Upper lobe of right lung (tissue), 1 donor: ENCODE measurements around the gene SLC35C1. TPM values are rescaled to one million over a fixed set of nuclear protein-coding genes. Genes with fewer than 3 reads are reported as not detected.

Experiments
- ATAC-seq: fragments of 200-7000 bp; cut with Tn5 transposase; one replicate; pipeline ENCODE4 v1.9.1; 2020; ENCODE audit warnings: mild to moderate bottlenecking, moderate library complexity
- DNase-seq: peaks from one replicate; pipeline ENCODE4 v3.0.0-alpha.2; 2020
- H3K27ac ChIP-seq: fragments of 200-600 bp; one replicate; pipeline ENCODE4 v1.8.0; 2022
- H3K27me3 ChIP-seq: fragments of 200-600 bp; one replicate; pipeline ENCODE4 v1.8.0; 2022; ENCODE audit warnings: mild to moderate bottlenecking
- H3K36me3 ChIP-seq: fragments of 200-600 bp; one replicate; pipeline ENCODE4 v1.8.0; 2022
- H3K4me1 ChIP-seq: fragments of 200-600 bp; one replicate; pipeline ENCODE4 v1.8.0; 2022
- H3K4me3 ChIP-seq: fragments of 200-600 bp; one replicate; pipeline ENCODE4 v1.8.0; 2022; ENCODE audit warnings: mild to moderate bottlenecking
- H3K9me3 ChIP-seq: fragments of 200-600 bp; one replicate; pipeline ENCODE4 v1.8.0; 2022
- intact Hi-C: fragments of 100-400 bp; cut with DNase I; formaldehyde crosslinking; loops from one replicate; pipeline ENCODE4 v1.11.0; 2022
- total RNA-seq: library from RNA; stranded (reverse); fragmentation: NEBNext Ultra II Directional; extraction: Animal tissue kit (Norgen Biotek cat#: 25700); gene quantifications from one replicate; pipeline ENCODE4 v1.2.1, GENCODE V29; 2021
- TF ChIP-seq, protein P1 (sequence below): fragments of 200-600 bp; IDR thresholded peaks from one replicate; pipeline ENCODE4 v1.8.0; 2022; ENCODE audit warnings: antibody characterized with exemption
- donor health status: DM: no; HTN: yes; CAD: no; lungs with severe emphysema.

Gene SLC35C1
- total RNA-seq, 1 donor from 2014 or later = 25.1 TPM

GRCh38 chr11:45777127-45777969 lies 27.6 kb upstream of the SLC35C1 start:
- DNase-seq = no peak
- H3K36me3 ChIP-seq = no peaks in the 10 kb centered on the region
- intact Hi-C loops = no loop called here
- TF ChIP-seq, protein P1, sequence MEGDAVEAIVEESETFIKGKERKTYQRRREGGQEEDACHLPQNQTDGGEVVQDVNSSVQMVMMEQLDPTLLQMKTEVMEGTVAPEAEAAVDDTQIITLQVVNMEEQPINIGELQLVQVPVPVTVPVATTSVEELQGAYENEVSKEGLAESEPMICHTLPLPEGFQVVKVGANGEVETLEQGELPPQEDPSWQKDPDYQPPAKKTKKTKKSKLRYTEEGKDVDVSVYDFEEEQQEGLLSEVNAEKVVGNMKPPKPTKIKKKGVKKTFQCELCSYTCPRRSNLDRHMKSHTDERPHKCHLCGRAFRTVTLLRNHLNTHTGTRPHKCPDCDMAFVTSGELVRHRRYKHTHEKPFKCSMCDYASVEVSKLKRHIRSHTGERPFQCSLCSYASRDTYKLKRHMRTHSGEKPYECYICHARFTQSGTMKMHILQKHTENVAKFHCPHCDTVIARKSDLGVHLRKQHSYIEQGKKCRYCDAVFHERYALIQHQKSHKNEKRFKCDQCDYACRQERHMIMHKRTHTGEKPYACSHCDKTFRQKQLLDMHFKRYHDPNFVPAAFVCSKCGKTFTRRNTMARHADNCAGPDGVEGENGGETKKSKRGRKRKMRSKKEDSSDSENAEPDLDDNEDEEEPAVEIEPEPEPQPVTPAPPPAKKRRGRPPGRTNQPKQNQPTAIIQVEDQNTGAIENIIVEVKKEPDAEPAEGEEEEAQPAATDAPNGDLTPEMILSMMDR = no peak
- peaks cover 4% of the 10 kb centered on the region for H3K4me1 ChIP-seq
- H3K27me3 ChIP-seq = no peaks in the 10 kb centered on the region
- ATAC-seq = no peak
- no peak overlapping the region for H3K27ac ChIP-seq
- no peaks in the 10 kb centered on the region for H3K9me3 ChIP-seq
- H3K4me3 ChIP-seq = no peak overlapping the region

GRCh38 chr11:45778341-45778740 lies 26.6 kb upstream of the SLC35C1 start:
- intact Hi-C loops = no loop called here
- DNase-seq (no peak), ATAC-seq (no peak)
- Histone ChIP-seq H3K27me3 (no peaks in the 10 kb centered on the region), H3K36me3 (no peaks in the 10 kb centered on the region), H3K4me1 (no peaks in the 10 kb centered on the region), H3K4me3 (no peak overlapping the region), H3K9me3 (no peaks in the 10 kb centered on the region), H3K27ac (no peak overlapping the region)
- TF ChIP-seq, protein P1 = no peak

GRCh38 chr11:45779602-45780001 lies 25.3 kb upstream of the SLC35C1 start:
- intact Hi-C loops = no loop called here
- Histone ChIP-seq H3K4me1 (no peaks in the 10 kb centered on the region), H3K36me3 (no peaks in the 10 kb centered on the region), H3K9me3 (no peaks in the 10 kb centered on the region), H3K27me3 (no peaks in the 10 kb centered on the region), H3K4me3 (no peak overlapping the region), H3K27ac (no peak overlapping the region)
- ATAC-seq (no peak), DNase-seq (no peak)
- TF ChIP-seq, protein P1 = no peak

- Histone ChIP-seq H3K4me1 (no peaks in the 10 kb centered on the region), H3K4me3 (no peak overlapping the region), H3K27ac (no peak overlapping the region), H3K36me3 (no peaks in the 10 kb centered on the region), H3K27me3 (no peaks in the 10 kb centered on the region), H3K9me3 (no peaks in the 10 kb centered on the region)
- TF ChIP-seq, protein P1 = no peak
- intact Hi-C loops = no loop called here
- DNase-seq (no peak), ATAC-seq (no peak)
Measured at GRCh38 chr11:45786272-45786671, 18.7 kb upstream of the SLC35C1 start.

DNA sequence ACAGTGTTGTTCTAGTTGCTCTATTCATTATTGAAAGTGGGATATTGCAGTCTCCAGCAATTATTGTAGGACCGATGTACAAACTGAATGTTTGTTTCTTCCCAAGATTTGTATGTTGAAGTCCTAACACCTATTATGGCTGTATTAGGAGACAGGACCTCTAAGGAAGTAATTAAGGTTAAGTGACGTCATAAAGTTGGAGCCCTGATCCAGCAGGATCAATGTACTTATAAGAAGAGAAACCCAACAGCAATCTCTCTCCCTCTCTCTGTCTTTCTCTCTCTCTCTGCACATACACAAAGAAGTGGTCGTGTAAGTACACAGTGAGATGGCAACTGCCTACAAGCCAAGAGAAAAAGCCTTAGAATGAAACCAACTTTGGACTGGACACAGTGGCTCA lies 16.1 kb upstream of the SLC35C1 start:
- intact Hi-C loops = no loop called here
- no peaks in the 10 kb centered on the region for H3K36me3 ChIP-seq
- TF ChIP-seq, protein P1 = no peak
- DNase-seq (no peak), ATAC-seq (no peak)
- H3K9me3 ChIP-seq = no peaks in the 10 kb centered on the region
- no peak overlapping the region for H3K27ac ChIP-seq
- no peaks in the 10 kb centered on the region for H3K27me3 ChIP-seq
- H3K4me3 ChIP-seq = no peak overlapping the region
- H3K4me1 ChIP-seq = no peaks in the 10 kb centered on the region
